ENCODE measurements around the gene YPEL1.

Gene YPEL1

GRCh38 chr22:21651521-21652009 is 84.0 kb downstream of the YPEL1 start:
- no peak overlapping the region for H3K27ac Mint-ChIP-seq
- H3K4me3 Mint-ChIP-seq, result peak overlapping the region; percentile 89
- H3K27me3 Mint-ChIP-seq, result no peaks in the 10 kb centered on the region
- peaks cover 6% of the 10 kb centered on the region for H3K36me3 Mint-ChIP-seq
- H3K9me3 Mint-ChIP-seq, result no peaks in the 10 kb centered on the region
- peaks cover 28% of the 10 kb centered on the region for H3K4me1 Mint-ChIP-seq

- H3K36me3 Mint-ChIP-seq, result peaks cover 11% of the 10 kb centered on the region
- peak overlapping the region; percentile 89 for H3K4me3 Mint-ChIP-seq
- H3K4me1 Mint-ChIP-seq, result peaks cover 26% of the 10 kb centered on the region
- H3K27ac Mint-ChIP-seq, result no peak overlapping the region
- no peaks in the 10 kb centered on the region for H3K9me3 Mint-ChIP-seq
- no peaks in the 10 kb centered on the region for H3K27me3 Mint-ChIP-seq
Observed at GRCh38 chr22:21650823-21651520, 84.6 kb downstream of the YPEL1 start.

- Mint-ChIP-seq H3K27ac (no peak overlapping the region), H3K9me3 (no peaks in the 10 kb centered on the region), H3K27me3 (no peaks in the 10 kb centered on the region)
Observed at GRCh38 chr22:21650280-21650679, 85.3 kb downstream of the YPEL1 start.

More at GRCh38 chr22:21650280-21650679, 85.3 kb downstream of the YPEL1 start:
- Mint-ChIP-seq H3K4me3 (no peak overlapping the region), H3K4me1 (peaks cover 26% of the 10 kb centered on the region), H3K36me3 (peaks cover 11% of the 10 kb centered on the region)
